GDM1 (cell line): ENCODE results near the gene TXK.

ENCODE experiments used
- DNase-seq: peaks from one replicate; lab custom pipeline; 2025; lab: John Stamatoyannopoulos, UW

The TXK gene

DNA sequence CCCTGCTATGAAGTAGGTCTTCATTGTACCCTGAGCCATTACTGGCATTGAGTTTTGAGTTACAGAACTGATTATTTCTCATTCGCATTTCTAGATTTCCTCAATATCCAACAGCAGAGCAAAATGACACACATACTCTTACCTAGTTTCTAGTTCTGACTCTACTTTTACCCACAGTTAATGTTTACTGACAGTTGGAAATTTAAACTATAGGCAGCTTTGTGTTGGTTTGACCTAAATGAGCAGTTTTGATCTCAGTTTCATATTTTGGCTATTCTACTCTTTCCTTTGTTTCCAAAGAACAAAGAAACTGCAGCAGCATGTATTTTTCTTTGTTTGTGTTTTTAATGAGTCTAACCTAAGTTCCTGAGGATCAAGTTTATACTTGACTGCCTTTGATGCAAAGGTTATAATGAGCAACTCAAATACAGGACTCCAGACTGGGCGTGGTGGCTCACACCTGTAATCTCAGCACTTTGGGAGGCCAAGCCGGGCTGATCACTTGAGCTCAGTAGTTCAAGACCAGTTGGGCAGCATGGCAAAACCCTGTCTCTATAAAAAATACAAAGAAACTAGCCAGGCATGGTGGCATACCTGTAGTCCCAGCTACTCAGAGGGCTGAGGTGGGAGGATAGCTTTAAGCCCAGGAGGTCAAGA is 30.4 kb downstream of the TXK start:
- DNase-seq, result no peak

DNA sequence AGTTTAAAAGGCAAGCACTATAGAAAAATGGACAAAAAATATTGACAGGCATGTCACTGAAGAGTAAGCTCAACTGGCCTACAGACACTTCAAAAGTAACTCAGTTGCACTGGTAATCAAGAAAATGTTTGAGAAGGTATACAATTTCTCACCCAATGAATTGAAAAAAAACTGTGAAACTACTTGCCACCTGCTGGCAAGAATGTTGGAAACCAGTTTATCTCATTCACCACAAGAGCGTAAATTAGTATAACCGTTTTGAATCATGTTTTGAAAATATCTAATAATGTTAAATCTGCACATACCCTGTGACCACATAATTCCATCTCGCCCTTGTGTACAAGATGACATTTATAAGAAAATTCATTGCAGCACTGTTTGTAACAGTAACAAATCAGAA is 31.7 kb downstream of the TXK start:
- DNase-seq, result no peak

DNA sequence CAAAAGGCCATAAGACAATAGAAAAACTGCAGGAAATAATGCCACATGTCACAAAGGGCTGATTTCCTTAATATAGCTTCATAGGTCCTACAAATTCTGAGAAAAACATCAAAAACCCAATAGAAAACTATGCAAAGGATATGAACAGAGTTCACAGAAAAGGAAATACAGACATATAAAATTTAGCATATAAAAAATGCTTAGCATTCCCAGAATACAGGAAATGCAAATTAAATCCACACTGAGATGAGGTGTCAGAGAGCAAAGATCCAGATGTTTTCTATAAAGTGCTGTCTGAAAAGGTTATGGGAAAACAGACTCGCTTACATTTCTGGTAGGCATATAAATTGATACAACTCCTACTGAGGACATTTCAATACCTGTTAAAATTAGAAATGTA is 33.8 kb downstream of the TXK start:
- DNase-seq, result no peak

DNA sequence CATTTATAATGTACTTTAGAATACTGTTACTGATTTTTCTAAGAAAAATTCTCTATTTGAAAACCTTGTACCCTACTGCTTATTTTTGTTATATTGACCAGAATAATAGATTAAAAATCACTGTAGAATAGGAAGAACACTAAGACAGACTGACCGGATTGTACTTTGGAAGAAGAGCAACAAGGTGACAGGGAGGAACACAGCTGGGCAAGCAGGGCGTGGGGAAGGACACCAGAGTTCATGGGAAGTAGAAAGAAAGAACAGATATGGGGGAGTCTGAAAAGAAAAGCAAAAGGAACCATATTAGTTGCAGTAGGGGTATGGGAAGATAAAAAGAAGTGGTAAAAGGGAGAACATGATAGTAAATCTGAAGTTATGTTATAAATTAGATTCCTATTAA is 38.6 kb downstream of the TXK start:
- no peak for DNase-seq

DNA sequence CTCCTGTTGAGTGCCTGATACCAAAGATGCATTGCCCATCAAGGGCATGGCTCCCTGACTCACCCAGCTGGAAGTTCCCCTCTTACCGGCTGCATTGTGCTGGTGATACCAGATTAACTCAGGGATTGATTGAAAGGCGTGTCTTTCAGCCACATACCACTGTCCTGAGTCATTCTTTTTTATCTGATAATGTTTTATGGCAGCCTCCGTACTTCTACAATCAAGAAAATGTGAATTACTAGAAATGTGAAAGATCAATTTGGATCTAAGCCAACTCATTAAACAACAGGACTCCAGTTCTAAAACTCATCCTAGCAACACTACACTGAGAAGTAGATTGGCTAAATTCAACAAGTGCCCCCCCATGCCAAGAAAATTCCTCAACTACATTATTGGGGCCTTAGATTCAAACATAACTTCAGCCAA is 40.0 kb downstream of the TXK start:
- no peak for DNase-seq

DNA sequence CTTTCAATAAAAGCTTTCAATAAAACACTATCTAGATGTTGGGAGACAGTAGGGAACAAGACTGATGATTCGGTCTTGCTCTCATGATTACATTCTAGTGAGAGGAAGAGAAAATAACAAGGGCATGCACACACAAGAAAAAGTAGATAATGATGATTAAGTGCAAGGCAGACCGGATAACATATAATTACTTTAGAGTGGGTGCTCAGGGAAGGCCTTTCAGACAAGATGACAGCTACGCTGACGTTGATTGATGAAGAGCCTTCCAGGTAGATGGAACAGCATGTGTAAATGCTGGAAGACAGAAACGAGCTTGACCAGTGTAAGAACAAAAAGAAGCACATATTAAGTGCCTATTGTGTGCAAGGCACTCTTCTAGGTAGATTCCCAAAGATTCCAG is 43.4 kb downstream of the TXK start:
- DNase-seq, result no peak

DNA sequence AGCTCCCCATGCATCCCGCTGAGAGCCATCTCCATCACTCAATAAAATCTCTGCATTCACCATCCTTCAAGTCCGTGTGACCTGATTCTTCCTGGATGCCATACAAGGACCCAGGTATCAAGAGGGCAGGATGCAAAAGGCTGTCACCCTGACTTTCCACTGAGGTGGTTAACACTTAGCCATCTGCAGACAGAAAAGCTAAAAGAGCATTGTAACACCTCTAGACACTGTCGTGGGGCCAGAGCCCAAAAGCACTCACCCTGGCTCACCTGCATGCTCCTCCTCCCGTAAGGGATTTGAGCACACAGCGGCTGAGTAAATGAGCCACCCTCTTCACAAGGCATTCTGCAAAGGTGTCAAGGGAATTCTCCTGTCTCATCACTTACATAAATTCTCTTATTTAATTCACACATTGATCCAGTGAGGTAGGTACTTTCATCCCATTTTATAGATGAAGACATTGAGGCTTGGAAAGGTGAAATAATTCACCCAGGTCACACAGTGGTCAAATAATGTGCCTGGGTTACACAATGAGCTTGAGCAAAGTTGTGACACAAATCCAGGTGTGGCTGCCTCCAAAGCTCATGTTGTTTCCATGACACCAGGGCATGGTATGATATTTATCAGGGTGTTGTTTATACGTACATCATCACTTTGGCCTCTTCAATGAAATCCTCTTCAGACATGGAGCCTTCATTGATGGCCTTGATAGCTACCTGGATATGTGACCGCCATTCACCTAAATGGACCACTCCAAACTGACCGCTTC is 48.0 kb downstream of the TXK start:
- DNase-seq, result no peak

DNA sequence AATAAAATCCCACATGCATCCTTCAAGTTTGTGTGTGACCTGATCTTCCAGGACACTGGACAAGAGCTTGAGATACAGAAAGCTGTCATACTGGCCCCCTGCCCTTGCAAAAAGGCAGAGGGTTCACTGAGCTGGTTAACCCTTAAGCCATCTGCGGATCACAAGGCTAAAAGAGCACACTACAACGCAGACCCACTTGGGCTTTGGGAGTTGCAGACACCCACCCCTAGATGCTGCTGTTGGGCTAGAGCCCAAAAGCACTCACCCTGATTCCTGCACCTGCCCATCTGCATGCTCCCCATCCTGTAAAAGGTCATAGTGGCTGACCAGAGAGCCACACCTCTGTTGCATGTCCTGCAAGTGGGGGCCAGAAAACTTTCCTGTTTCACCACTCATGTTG is 51.1 kb downstream of the TXK start:
- no peak for DNase-seq

DNA sequence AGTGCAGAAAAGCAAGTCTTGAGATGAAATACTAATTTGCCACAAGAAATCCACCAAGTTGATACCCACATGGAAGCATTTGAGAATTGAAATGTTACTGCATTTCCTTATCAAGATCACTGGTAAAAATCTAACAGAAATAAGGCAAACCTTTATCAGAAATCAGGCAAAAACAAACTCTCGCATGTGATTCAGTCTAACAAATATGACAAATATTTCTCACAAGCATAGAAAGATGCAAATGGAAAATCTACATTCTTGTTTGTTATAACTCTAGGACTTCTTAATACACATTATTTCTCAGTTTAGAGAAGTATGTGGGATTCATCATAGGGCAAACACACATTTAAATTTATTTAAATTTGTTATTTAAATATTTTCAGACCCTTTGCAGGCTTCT is 52.9 kb downstream of the TXK start:
- DNase-seq, result no peak

DNA sequence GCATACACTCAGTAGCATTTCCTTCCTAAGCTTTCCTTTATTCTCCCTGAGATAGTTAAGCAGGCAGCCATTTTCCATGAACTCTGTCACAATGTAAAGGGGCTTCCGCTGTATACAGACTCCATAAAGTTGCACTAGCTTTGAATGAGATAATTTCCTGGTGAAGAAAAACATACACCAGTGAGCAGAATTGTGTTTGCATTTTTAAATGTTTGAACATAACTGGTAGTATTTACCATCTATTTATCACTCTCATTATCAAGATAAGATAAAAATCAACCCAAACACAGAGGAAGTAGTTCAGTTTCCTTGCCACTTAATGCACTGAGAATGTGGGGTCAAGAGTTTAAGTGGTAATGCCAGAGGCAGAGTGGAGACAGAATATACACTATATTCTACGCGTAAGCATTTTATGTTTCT is 54.1 kb downstream of the TXK start:
- no peak for DNase-seq

DNA sequence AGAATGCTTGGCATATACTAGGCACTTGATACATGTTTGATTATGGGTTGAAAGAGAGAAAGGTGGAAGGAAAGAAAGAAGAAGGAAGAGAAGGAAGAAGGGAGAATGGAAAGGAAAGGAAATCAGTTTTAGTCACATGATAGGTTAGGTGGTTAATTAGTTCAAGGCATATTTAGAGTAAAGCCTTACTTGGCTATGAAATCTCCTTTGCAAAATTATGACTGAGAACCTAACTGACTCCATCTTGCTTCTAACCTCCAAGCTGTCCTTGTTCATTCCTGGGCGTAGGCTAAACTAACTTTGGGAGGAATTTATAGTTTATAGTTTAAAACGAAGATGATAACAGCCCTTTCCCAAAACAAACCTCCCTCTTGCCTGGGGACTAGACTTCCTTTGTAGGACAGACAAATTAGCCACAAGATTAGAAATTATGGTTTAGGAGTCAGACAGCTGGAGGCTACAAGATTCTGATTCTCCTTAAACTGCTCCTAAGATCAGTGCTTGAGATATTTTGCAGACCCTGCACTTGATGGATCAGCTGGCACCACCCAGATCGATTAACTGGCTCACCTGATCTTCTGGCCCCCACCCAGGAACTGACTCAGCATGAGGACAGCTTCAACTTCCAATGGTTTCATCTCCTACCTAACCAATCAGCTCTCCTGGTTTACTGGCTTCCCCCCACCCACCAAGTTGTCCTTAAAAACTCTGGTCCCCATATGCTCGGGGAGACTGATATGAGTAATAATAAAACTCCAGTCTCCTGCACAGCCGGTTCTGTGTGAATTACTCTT is 55.0 kb downstream of the TXK start:
- no peak for DNase-seq

DNA sequence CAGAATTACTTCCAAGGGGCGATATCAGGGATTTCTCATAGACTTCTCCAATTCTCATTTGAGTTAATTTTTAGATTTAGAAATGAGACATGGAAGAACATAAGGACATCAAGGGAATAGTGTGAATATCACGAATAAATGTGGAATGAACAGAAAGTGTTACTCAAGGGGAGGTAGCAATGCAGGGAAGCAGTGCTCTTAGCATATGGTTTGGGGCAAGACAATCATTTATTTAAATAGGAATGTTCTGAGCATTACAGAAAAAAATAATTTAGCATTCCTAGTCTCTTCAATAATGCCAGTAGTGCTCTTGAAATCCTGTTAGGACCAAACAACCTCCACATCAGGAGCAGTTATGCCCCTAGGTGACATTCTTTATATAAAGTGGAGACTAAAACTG is 55.6 kb downstream of the TXK start:
- no peak for DNase-seq

DNA sequence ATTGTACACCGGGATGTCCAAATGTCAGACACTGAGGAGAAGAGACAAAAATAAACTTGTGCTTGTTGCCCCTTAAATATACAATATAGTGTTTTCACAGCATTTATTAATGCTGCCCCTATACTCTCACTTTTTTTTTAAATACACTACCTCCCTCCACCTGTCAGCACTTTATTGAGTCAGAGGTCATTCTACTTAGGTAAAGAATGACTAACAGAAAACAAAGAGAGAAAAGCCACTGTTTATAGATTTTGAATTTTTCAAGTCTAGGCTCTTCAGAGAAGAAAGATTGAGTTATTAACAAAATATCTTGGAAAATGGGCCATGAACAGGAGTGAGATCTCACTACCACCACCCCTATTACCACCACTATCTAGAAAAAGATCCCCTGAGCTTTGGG is 59.4 kb downstream of the TXK start:
- no peak for DNase-seq

DNA sequence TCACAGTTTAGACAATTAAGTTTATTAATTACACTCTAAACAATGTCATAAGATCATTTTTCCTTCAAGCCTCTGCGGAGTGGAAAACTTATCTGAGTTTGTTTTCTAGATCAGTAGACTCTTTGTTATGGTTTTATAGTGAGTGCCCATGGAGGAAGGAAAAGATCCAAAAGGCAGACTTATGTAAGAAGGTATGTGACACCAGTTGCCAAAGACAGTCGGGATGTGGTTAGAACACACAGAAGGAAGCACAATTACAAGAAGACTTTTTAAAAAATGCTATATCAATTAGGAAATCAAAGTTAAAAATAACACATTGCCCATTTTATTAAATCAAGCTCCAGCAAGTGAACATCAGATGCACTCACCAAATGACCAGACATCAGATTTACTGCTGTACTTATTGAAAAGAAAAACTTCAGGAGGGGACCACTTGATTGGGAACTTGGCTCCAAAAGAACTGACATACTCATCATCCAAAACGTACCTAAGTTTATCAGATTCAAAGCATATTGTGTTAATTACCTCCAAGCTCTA is 60.4 kb downstream of the TXK start:
- no peak for DNase-seq

DNA sequence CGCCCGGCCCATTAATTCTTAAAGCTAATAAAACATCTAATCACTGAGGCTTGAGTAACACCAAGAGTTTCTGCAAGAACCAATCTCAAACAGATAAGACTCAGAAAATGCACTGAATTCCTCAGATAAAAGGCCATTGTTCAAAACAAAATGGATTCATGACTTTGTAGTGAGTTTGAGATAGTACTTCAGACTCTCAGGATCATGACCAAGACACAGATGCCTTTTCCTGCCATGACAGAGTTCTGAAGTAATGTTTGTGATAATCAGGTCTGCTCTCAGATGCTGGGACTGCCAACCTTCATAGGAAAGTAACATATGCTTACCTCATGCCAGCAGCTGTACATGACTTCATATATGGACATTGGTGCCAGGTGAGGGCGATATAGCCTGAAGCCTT is 62.9 kb downstream of the TXK start:
- DNase-seq, result no peak

DNA sequence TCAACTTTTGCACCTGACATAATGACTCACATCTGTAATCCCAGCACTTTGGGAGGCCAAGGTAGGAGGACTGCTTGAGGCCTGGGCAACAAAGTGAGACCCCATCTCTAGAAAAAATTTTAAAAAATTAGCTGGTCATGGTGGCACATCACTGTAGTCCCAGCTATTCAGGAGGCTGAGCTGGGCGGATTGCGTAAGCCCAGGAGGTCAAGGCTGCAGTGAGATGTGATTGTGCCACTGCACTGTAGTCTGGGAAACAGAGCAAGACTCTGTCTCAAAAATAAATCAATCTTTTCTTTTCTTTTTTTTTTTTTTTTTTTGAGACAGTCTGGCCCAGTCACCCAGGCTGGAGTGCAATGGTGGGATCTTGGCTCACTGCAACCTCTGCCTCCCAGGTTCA is 65.0 kb downstream of the TXK start:
- DNase-seq, result no peak

DNA sequence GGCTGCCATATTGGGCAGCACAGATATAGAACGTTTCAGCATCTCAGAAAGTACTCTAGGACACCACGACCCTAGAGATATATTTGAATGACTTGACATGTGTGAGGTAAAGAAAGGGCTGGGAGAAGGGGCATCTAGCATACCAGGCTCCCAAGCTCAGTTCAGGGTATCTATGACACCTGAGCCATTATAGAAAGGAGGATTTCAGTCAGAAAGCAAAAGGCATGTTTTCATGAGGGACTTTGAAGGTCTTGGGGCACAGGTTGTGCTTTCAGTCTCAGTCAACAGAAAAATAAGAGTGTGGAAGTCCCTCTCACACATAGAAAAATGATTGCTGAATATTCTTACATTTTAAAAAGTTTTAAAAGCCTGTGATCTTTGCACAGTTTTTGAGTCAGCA is 65.9 kb downstream of the TXK start:
- no peak for DNase-seq

DNA sequence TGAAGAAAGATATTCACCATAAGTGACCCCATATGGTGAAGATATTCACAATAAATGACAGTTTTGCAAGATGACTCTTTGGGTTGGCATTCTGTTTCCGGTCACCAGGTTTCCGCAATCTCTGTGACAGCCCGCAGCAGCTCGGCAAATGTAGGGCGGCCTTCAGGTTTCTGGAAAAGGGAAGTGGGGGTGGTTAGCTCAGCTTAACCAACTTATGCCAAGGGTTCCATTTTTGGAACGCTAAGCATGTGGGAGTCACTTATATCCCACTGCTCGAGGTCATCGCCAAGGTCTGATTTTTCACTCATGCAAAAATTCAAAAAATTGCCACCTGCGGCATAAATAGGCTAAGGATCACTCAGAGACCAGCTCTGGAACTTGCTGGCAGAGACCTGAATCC is 66.5 kb downstream of the TXK start:
- DNase-seq, result no peak

DNA sequence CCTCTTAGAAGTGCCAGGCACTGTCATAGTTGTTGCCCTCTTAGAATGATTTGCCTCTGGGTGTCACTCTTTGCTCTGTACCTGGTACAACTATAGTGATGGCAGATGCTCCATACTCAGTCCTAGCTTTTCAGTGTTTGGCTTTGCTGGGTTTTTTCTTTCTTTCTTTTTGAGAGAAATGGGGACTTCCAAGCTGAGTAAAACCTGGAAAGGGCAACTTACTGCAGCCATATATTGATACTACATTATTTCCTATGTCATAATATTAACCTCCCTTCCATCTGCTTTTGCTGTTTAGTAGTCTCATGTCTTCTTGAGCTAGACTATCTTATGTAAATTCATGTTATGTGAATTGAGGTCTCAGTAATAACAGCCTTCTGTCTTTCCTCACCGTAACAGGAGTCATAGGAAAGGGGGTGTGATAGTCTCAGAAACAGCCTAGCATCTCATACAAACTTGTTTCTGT is 68.4 kb downstream of the TXK start:
- no peak for DNase-seq

DNA sequence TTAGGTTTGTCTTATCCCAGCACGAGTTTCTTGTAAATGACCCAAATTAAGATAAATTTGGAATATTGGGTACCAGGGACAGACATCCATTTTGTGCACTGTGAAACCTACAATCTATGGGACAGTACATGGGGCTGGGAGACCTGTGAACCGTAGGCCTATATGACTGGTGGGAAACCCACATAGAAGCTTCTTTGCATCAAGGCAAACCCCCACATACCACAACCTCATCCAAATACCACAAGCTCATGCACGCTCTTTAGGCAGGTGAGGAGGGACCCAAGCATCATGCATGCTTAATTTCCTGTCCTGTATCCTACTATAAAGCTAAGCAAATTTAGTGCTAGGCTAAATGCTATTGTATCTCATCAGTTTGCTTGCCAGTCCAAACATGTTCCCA is 69.7 kb downstream of the TXK start:
- DNase-seq, result no peak

DNA sequence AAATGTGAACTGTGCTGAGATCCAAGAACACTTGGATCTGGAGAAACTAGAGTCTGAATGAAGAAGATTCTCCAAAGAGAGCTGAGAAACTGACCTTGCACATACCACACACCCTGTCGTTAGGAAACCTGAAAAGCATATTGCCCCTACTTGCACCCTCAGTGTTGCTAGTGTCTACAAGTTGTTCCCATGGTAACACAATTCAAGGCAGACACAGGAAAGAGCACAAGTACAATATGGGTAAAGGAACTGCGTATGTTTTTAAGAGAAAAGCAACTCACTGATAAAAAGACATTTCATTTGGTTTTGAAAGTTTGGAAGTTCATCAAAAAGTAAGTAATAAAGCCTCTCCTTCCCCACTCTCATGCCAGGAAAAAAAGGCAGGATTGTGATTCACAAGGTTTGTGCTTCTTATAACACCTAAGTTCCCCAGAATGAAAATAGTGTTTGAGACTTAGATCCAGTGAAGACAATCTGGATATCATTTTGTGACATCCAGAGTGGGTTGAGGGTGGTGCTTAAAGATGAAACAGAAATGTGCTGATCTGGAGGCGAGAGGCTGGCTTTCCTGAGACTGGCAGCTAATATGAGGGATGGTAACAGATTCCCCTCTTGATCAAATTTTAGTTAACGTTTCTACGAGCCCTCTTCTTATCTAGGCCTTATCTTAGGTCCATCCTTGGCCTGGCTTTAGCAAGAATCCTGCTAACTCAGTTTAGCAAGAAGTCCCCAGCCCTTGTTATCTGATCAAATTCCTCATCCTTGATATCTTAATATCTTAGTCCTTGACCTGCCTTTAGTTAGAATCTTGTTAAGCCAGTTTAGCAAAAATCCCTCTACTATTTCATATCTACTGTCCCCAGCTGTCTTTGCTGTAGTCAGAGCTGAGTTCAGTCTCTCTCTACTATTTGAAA is 75.2 kb downstream of the TXK start:
- DNase-seq, result no peak

DNA sequence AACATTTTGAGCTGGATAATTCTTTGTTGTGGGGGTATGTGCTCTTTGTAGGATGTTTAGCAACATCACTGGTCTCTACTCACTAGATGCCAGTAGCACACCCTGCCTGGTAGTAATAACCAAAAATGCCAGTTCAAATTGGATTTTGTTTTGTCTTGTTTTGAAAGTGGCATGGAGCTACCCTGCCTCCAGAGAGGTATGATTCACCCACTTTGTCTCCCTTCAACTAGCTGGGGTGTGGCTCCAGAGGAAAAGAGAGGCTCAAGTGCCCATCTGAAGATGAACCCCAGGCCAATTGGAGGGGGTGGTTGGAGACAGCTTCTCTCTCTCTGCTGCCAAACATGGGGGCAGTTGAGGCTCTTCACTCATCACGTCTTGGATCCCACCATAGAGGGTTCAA is 83.0 kb downstream of the TXK start:
- DNase-seq, result no peak
